Activated CD4-positive, alpha-beta T cell treated with anti-CD3 and anti-CD28 coated beads, Interleukin-2, amount 50 U/mL, for 48 hours (primary cell): ENCODE results near the gene LLPH.
A peak's percentile ranks its signal among the peaks of the same experiment; 100 is the strongest.

ENCODE experiments used
- DNase-seq, 2 experiments: peaks; one replicate each; pipeline ENCODE4 v3.0.0-alpha.2; 2020

LLPH gene

DNA sequence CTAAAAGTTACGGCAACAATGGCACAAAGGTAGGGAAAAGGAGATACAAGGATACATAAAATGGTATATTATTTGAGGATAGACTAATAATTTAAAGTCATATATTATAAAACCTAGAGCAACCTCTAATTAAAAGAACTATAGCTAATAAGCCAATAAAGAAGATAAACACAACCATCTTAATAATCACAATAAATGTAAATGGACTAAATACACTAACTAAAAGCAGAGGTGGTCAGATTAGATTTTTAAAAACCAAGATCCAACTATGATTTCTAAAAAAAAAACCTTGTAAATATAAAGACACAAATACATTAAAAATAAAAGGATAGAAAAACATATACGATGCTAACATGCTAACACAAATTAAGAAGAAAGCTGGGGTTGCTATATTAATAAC, 10.7 kb upstream of the LLPH start:
- no peak for DNase-seq

DNA sequence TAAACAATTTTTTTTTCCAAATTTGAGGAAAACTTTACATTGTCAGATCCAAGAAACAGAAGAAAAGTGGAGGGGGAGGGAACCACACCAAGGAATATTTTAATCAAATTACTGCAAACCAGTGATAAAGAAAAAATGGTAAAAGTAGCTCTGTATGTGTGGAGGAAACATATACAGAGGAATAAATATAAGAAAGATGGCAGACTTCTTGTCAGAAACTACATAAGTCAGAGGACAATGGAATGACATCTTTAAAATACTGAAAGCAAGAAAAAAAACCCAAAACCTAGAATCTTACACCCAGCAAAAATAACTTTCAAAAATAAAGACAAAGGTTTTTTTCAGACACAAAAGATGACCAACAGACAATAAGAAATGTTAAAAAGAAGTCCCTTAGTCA, 10.2 kb upstream of the LLPH start:
- DNase-seq, result no peak

DNA sequence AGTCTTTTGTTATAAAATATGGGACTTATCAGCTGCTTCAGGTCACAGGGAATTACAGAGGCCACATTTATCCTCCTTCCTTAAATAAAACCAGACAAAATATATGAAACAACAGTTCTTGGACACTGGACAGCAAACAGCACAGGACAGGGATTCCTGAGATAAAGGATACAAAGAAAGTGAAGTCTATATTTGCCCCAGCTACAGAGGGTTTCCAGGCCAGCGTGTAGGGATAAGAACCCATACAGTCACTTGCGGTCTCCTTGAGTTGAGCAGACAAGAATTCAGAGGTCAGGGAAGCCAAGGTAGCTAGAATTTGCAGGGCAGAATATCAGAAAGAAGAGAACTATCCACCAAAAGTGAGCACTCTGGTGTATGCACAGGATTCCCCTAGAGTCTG, 8.8 kb upstream of the LLPH start:
- no peak for DNase-seq

DNA sequence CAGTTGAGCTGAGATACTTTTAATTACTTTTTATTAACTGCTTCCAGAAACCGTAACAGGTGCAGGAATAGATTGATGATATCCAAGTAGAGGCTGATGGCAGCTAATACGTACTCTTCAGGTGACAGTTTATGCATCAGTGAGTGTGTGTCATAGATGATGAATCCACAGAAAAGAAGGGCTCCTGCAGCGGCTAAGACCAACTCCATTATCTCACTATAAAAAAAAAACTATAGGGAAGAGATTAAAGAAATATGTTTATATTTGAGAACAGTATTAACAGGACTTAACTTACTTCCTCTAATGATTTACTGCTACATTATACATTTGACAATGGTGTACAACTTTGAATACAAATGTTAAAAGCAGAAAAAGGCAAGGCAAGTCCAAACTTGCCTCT, 7.4 kb upstream of the LLPH start:
- no peak for DNase-seq

DNA sequence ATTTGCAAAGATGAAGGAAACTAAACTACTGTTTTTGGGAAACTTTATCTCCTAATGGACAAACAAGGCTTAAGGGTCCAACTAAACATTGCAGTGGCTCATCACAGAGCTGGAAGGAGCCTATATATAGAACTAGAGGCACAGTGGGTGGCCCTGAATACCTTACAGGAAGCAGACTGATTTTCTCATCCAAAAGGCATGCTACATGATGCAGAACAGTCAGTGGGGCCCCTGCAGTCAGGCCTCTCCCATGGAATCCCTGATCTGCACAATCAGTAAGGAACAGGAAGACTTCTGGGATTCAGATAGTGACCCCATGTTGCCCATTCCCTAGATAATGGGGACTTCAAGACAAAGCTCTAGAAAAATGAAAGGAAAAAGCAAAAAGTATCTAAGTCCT, 1.9 kb upstream of the LLPH start:
- no peak for DNase-seq

DNA sequence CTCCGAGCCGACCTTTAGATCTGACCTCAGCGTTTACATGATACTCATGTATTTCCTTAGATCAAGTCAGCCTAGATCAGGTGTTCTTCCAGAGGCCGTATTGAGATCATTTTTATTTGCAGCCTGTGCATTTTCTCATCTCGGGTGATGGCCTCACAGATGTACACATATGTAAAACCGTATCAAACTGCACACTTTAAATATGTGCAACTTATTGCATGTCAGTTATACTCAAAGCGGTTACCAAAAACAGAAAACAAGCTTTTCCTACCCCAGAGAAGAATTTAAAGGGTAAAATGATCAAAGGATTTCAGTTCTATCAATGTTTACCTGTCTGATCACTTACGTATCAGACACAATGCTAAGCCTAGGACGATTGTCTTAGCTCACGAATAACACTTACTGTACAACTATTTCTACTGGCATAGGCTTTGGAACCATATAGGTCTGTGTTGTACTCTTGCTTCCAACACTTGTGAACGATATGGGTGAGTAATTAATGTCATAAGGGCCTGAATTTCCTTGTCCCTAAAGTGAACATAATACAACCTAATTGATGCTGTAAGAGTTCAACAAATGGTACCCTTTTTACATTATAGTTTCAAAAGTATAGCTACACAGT, 628 bp upstream of the LLPH start:
- DNase-seq, result no peak

DNA sequence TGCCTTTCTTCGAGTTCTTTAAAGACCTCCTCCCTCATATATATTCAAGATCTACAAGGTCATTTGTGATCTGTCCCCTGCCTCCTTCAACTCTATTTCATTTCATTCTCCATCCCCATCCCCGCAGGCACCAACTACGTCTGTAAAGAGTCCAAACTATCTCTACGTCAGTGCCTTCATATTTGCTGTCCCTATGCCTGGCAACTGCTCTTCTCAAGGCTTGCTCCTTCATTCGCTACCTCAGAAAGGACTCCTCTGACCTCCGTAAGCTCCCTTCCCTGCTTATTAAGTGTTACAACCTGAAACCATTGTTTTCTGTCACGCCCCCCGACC, 650 bp downstream of the LLPH start:
- no peak for DNase-seq

DNA sequence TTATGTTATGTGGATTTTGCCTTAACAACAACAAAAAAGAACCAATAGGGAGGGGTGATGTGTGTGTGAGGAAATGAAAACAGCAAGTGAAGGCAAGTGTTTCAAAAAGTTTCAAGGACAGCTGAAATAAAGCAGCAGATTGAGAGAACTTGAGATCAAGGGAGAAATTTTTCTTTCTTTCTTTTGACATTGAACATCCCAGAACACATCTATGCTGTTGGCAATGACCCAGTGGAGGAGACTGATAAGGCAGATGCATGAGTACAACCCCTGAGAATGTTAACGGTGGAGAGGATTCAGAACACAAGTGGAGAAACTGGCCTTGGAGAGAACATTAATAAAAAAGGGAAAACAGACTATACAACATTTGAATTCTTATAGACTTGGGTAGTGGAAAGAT, 2.9 kb downstream of the LLPH start:
- no peak for DNase-seq

DNA sequence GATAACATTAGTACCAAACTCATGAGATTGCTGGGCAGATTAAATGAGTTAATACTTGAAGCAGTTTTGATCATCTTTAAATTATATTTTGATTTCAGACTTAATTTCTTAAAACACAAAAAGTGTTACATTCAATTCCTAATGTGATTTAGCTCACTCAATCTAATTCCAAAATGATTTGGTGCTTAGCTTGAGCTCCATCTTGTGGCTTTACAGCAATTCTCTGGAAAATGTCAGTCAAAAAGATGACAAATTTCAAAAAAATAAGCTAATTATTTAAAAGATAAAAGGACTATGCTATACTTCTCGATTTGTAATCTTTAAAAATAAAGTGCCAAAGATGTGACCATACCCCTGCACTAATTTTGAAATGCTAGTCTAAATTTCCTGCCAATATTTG, 10.1 kb downstream of the LLPH start:
- no peak for DNase-seq

DNA sequence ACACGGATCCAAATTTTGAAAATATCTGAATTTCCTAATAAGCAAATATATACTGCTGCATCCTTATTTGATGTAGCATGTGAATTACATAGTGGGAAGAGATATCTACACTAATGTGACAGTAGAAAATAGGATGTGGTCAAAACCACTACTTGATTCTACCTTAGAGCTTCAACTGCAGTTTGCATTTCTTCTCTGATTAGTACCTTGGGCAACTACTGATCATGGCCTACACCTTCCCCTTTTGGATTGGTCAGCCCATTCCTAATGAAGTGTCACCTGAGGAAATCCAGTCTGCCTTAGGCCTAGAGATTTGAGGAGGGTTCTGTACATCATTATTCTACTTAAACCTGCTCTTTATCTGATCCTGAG, 10.7 kb downstream of the LLPH start:
- DNase-seq, result no peak

DNA sequence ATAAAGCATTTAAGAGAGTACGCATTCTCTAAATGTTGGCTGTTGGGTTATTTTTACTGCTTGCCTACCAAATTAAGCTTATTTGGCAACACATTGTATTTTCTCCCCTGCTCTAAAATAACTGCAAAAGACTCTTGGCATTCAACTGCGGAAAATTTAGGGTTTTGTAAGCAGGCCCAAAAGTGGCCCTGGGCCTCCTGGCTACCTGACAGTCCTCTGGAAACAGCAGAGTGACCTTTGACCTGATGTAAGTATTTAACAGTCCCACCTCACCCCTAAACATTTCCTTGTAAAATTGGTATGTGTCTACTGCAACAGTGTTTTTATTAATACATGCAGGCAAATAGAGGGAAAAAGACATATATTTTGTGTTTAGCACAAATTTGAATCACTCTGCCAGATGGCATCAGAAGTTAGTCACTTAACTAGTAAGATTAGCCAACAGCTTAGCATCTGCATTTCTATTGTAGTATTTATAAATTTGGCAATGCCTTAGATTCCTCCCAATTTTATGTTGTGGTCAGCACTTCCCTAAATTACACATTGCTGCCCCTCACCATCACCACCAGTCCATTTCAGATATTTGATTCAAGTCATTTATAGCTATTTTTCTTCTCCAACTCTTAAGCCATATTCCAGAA, 11.2 kb downstream of the LLPH start:
- DNase-seq, result no peak

DNA sequence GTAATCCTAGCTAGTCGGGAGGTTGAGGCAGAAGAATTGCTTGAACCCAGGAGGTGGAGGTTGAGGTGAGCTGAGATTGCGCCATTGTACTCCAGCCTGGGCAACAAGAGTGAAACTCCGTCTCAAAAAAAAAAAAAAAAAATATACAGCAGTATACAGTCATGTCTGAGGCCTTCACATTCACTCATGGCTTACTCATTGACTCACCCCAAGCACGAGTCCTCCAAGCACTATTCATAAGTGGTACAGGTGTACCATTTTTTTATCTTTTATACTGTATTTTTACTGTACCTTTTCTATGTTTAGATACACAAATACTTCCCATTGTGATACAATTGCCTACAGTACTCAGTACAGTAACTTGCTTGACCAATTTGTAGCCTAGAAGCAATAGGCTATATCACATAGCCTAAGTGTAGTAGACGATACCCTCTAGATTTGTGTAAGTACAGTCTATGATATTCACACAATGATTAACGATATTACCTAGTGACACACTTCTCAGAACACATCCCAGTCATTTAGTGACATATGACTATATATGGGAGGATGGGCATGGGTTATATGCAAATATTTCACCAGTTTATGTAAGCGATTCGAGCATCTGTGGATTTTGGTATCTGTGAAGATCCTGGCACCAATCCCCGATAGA, 12.2 kb downstream of the LLPH start:
- no peak for DNase-seq

DNA sequence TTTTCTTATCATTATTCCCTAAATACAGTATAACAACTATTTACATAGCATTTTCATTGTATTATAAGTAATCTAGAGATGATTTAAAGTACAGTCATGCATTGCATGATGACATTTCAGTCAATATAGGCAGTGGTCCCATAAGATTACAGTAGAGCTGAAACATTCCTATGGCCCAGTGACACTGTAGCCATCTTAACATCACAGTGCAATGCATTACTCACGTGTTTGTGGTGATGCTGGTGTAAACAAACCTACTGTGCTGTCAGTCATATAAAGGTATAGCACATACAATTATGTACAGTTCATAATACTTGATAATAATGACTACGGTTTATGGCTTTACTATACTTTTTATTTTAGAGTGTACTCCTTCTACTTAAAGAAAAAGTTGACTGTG, 13.3 kb downstream of the LLPH start:
- no peak for DNase-seq

DNA sequence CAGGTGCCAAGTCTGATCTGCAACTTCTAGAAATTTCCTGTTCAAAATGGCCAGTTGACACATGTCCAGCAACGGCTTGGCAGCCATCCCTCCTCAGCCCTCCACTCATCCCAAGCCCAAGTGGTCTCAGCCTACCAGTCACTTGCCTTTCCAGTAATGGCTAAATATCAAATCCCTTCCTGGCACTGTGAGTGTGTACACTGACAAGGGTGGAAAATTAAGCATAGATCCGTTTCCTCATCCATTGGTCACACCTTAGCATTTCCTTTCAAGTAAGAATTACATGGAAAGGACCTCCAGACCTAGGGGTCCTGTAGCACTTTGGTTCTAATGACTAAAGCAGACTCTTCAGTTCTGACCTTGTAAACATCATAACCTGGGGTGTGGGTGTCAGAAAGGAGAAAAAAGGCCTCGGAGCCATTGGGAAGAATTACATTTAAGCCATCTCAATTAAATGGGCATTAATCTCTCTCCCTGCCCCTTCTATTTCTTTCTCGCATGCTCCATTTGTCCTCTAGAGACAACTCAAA, 15.4 kb downstream of the LLPH start:
- no peak for DNase-seq

DNA sequence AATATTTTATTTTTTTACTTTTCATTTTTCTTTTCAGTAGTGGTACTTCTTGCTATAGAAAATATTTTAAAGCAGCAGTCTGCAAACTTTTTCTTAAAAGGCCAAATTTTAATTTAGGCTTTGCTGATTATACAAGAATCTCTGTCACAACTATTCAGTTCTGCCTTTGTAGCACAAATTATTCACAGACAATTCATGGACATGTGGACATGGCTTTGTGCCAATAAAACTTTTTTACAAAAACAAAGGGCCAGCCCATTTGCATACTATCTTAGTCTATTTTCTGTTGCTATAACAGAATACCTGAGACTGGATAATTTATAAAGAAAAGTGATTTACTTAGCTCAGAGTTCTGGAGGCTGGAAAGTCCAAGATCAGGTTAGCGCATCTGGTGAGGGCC, 17.1 kb downstream of the LLPH start:
- DNase-seq, result no peak

DNA sequence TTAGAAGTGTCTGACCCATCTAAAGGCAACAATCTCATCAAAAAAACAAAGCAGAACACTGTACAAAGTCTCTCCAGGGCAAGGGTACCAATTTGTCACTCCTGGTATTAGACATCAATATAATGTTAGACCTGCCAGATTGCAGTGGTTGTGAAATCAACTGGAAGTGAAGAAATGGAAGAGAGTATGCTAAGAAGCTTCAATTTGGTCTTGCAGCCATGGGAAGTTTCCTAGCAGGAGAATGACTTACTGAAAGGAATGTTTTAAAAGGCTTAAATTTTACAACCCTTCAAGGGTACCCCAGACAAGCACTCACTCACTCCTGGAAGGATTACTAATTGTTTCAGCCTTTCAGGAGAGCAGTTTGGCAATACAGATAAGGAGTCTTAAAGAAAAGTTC, 18.9 kb downstream of the LLPH start:
- DNase-seq, result no peak

DNA sequence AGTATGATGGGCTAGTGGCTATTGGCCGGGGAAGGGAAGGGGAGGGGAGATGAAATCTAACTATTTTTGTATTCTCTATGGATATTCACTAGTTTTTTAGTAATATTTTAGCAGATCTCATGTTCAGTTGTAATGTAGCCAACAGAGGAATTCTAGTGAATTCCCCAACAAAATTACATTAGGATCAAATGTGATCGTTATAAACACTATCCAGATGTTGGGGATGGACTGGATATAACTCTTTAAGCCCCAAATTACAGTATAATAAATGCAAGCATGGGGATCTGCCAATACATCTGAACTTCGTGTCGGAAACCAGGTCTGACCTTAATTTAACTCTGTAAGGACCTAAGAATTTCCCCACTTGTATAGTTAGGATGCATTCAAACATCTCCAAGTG, 21.5 kb downstream of the LLPH start:
- no peak for DNase-seq

DNA sequence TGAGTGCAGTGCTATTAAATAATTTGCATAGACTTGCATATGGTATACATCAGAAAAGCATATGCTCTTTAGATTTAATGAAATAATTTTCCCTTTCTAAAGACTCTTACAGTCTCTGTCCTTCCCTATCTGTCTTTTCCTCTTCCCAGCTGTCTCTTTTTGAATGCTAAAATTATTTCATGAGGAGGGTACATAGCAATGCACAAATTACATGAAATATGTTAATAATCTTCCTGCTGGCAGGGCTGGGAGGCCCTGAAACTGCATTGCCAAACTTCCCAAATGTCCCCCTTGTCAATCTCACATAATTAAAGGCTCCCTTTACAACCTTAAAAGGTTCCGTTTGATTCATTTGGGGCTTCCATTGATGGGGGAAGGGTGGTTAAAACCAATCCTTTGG, 22.2 kb downstream of the LLPH start:
- DNase-seq, result no peak

DNA sequence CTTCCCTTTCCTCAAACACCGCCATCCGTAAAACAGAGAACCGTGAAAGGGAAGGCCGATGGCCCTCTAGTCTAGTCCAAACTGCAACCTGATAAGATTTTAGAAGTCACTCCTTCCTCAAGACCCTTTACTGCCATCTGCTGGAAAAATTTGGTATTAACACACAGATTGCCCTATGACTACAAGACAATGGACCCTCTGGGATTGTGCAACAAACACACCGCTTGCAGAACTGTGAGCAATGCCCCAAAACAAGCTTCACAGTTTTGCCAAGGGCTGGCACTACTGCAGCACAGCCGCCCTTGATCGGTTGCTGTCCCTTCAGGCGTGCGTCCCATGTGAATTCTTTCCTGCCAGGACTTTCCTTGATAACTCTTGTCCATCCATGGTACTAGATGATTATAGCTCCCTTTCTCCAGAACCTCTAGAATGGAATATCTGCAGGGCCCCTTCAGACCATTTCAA, 23.1 kb downstream of the LLPH start:
- peak; percentile 5 to 34 for DNase-seq

DNA sequence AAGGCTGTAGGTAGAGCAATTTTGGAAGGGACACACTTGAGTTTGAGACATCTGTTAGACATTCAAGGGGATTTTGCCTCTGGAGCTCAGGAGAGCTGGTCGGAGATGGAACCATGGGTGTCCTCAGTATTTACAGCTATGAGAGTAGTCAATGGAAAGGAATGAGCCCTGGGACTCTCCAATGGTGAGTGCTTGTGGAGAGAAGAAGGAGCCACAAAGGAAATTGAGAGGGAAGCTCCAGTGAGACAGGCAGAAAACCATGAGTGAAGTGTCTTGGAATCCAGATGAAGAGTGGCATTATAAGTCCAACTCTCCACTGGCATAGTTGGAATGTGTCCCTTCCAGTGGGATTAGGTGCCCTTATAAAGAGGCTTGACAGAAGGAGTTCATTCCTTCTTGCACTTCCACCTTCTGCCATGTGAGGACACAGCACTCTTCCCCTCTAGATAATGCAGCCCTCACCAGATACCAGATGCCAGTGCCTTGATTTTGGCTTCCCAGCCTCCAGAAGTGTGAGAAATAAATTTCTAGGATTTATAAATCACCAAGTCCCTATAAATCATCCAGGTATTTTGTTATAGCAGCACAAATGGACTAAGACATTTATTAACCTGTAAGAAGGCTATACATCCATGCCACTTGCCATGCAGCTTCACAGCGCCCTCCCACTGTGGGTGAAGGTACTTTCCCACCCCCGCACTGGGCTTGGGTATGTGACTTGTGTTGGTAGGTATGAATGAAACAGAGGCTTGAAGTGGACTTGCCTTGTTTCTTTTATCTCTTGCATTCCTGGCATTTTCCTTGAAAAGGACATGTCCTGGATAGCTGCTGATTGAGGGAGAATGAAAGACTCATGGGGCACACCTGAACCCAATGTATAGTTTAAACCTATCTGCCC, 27.3 kb downstream of the LLPH start:
- no peak for DNase-seq

DNA sequence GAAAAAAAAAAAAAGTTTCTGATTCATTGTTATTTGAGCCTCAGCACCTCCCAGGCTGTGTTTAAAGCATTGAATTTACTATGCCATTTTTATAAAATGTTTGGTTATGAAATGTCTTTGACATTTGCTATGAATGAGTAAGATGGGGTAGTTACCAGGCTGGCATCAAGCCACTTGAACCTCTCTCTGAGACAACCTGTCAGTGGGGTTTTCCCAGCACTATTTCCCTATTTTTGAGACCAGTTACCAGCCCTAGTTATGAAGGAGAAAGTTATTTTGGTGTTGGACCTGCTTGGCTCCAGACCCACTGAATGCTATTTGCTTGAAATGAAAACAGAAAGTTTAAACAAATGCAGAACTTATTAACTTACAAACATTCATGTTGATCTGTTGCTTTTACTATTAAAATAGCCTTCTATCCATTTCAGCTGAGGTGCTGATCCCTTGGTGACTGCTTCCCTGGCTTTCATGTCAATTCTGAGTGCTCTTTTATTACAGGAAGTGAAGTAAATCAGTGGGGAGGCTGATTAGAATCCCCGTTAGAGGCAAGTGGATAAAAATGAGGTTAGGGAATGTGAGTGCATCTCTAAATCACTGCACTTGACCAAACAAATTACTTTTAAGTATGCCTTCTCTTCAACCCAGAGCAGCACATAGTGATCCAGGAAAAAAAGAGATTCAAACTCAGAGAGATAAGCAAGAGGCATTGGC, 37.8 kb downstream of the LLPH start:
- DNase-seq, result no peak

DNA sequence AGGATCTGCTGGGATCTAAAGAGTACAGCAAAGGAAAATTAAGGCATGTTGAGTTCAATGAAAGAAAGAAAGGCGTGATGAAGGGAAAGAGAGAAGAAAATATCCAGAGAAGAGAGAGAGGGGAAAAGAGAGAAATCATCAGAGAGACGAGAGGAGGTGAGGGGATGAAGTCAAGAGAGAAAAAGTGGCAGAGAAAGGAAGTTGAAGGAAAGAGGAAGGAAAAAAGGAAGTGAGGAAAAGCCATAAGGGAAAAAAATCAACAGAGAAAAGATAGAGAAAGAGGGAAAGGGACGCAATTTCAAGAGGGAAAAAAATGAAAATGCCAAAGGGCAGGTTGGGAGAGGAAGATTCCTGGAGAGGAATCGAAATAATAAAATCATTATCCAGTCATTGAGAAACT, 40.4 kb downstream of the LLPH start:
- no peak for DNase-seq
